ENCODE measurements around the gene LCN12. TPM values are rescaled to one million over a fixed set of nuclear protein-coding genes. Genes with fewer than 3 reads are reported as not detected.
A peak's percentile ranks its signal among the peaks of the same experiment; 100 is the strongest.

Gene LCN12
- total and polyA plus RNA-seq, 2 donors (not counting 1 experiment from before 2014, with no cell fraction given) = 0.17 TPM; not detected in 1

GRCh38 chr9:136975644-136976043 is 23.6 kb downstream of the LCN12 start:
- no peak overlapping the region for H3K9ac ChIP-seq (ENCODE audit: insufficient read depth, low read length)
- H3K79me2 ChIP-seq (ENCODE audit: control insufficient read depth, insufficient read depth, low read length) = no peaks in the 10 kb centered on the region
- no peak overlapping the region for H3K4me2 ChIP-seq (ENCODE audit: extremely low read depth, insufficient read depth, low read length)
- DNase-seq (ENCODE audit: low read depth in 2 of 2) = no peak
- no peak overlapping the region for H3K27ac ChIP-seq (ENCODE audit: insufficient read depth, low read length)
- no peaks in the 10 kb centered on the region for H3K4me1 ChIP-seq (ENCODE audit: control insufficient read depth, extremely low read depth, insufficient read depth, low read length)
- peaks cover 4% of the 10 kb centered on the region for H3K27me3 ChIP-seq (ENCODE audit: control insufficient read depth, insufficient read depth, low read length)
- TF ChIP-seq EZH2 (IDR thresholded peaks at IDR 0.05; ENCODE audit: low read length, missing control alignments) (no peak), CTCF (conservative IDR thresholded peaks at IDR 0.05 in 1 of 2, IDR thresholded peaks at IDR 0.05 in 1 of 2; ENCODE audit: low read depth in 1 of 2, low read length in 2 of 2) (no peak)
- H3K9me3 ChIP-seq (ENCODE audit: control insufficient read depth, insufficient read depth, low read depth, low read length) = no peaks in the 10 kb centered on the region
- H3K36me3 ChIP-seq (ENCODE audit: control insufficient read depth, insufficient read depth, low read length) = no peaks in the 10 kb centered on the region
- no peaks in the 10 kb centered on the region for H4K20me1 ChIP-seq (ENCODE audit: control insufficient read depth, extremely low read depth, insufficient read depth, low read length)
- H2AFZ ChIP-seq (ENCODE audit: low read length) = no peak overlapping the region
- no peak overlapping the region for H3K4me3 ChIP-seq (replicated peaks in 1 of 4; ENCODE audit: control extremely low read depth in 1 of 4, insufficient read depth in 1 of 4, low read depth in 3 of 4, low read length in 4 of 4)

- peak within 1 kb of the TSS; percentile 85 for H3K4me2 ChIP-seq (ENCODE audit: extremely low read depth, insufficient read depth, low read length)
- no peak within 1 kb of the TSS for H3K27ac ChIP-seq (ENCODE audit: insufficient read depth, low read length)
- TF ChIP-seq EZH2 (IDR thresholded peaks at IDR 0.05; ENCODE audit: low read length, missing control alignments) = no peak
- TF ChIP-seq CTCF (conservative IDR thresholded peaks at IDR 0.05 in 1 of 2, IDR thresholded peaks at IDR 0.05 in 1 of 2; ENCODE audit: low read depth in 1 of 2, low read length in 2 of 2) = no peak
- peak within 1 kb of the TSS; percentile 60 for H2AFZ ChIP-seq (ENCODE audit: low read length)
- no peaks in the 10 kb centered on the region for H4K20me1 ChIP-seq (ENCODE audit: control insufficient read depth, extremely low read depth, insufficient read depth, low read length)
- no peaks in the 10 kb centered on the region for H3K4me1 ChIP-seq (ENCODE audit: control insufficient read depth, extremely low read depth, insufficient read depth, low read length)
- H3K79me2 ChIP-seq (ENCODE audit: control insufficient read depth, insufficient read depth, low read length) = no peaks in the 10 kb centered on the region
- no peaks in the 10 kb centered on the region for H3K36me3 ChIP-seq (ENCODE audit: control insufficient read depth, insufficient read depth, low read length)
- H3K27me3 ChIP-seq (ENCODE audit: control insufficient read depth, insufficient read depth, low read length) = peaks cover 4% of the 10 kb centered on the region
- peak within 1 kb of the TSS; percentile 14 to 69 (median 40) for H3K4me3 ChIP-seq (replicated peaks in 1 of 4; ENCODE audit: control extremely low read depth in 1 of 4, insufficient read depth in 1 of 4, low read depth in 3 of 4, low read length in 4 of 4)
- DNase-seq (ENCODE audit: low read depth in 2 of 2) = peak in 1 of 2 donors; percentile 58
- peak within 1 kb of the TSS; percentile 23 for H3K9ac ChIP-seq (ENCODE audit: insufficient read depth, low read length)
- no peaks in the 10 kb centered on the region for H3K9me3 ChIP-seq (ENCODE audit: control insufficient read depth, insufficient read depth, low read depth, low read length)
These were observed 25.1 kb downstream of the LCN12 start, which contains the start of gene PTGDS for GRCh38 chr9:136977223-136977622. TSS of gene PTGDS (plus strand) at chr9:136977504. CDS start at chr9:136977579, 75 bp downstream.

GRCh38 chr9:136977649-136978072 is 25.6 kb downstream of the LCN12 start:
- Histone ChIP-seq H3K27me3 (ENCODE audit: control insufficient read depth, insufficient read depth, low read length) (peaks cover 4% of the 10 kb centered on the region), H4K20me1 (ENCODE audit: control insufficient read depth, extremely low read depth, insufficient read depth, low read length) (no peaks in the 10 kb centered on the region), H3K79me2 (ENCODE audit: control insufficient read depth, insufficient read depth, low read length) (no peaks in the 10 kb centered on the region), H3K4me3 (replicated peaks in 1 of 4; ENCODE audit: control extremely low read depth in 1 of 4, insufficient read depth in 1 of 4, low read depth in 3 of 4, low read length in 4 of 4) (peak overlapping the region in 3 of 4 experiments; percentile 14 to 69 (median 55)), H3K27ac (ENCODE audit: insufficient read depth, low read length) (no peak overlapping the region), H2AFZ (ENCODE audit: low read length) (peak overlapping the region; percentile 60), H3K9me3 (ENCODE audit: control insufficient read depth, insufficient read depth, low read depth, low read length) (no peaks in the 10 kb centered on the region), H3K4me1 (ENCODE audit: control insufficient read depth, extremely low read depth, insufficient read depth, low read length) (no peaks in the 10 kb centered on the region), H3K9ac (ENCODE audit: insufficient read depth, low read length) (peak overlapping the region; percentile 23), H3K4me2 (ENCODE audit: extremely low read depth, insufficient read depth, low read length) (peak overlapping the region; percentile 85), H3K36me3 (ENCODE audit: control insufficient read depth, insufficient read depth, low read length) (no peaks in the 10 kb centered on the region)
- TF ChIP-seq EZH2 (IDR thresholded peaks at IDR 0.05; ENCODE audit: low read length, missing control alignments) = no peak
- TF ChIP-seq CTCF (conservative IDR thresholded peaks at IDR 0.05 in 1 of 2, IDR thresholded peaks at IDR 0.05 in 1 of 2; ENCODE audit: low read depth in 1 of 2, low read length in 2 of 2) = no peak
- DNase-seq (ENCODE audit: low read depth in 2 of 2) = no peak
